Lung (tissue), 12 donors: Measurements from ENCODE around the gene SH3TC1. TPM values are rescaled to one million over a fixed set of nuclear protein-coding genes. Genes with fewer than 3 reads are reported as not detected.

Source experiments
- ATAC-seq: fragments of 200-7000 bp; cut with Tn5 transposase; one replicate; pipeline ENCODE4 v1.9.1; 2020; ENCODE audit warnings: moderate number of reproducible peaks; ENCODE audit not compliant: insufficient read depth, low FRiP score
- DNase-seq, 3 donors: peaks; one replicate each; pipeline ENCODE4 v3.0.0-alpha.2; 2013 to 2017
- H3K27ac ChIP-seq, 2 donors: one replicate each; pipeline ENCODE4 v1.5.1; 2013; ENCODE audit warnings: mild to moderate bottlenecking in 2 of 2, moderate library complexity in 2 of 2, control low read depth in 1 of 2, inconsistent platforms in 1 of 2, low read depth in 1 of 2, low read length in 1 of 2
- H3K27me3 ChIP-seq, 3 donors: one replicate each; pipeline ENCODE4 v1.5.1; 2013; ENCODE audit warnings: low read length in 2 of 3; ENCODE audit not compliant: control insufficient read depth in 3 of 3, insufficient read depth in 3 of 3
- H3K36me3 ChIP-seq, 4 donors: one replicate each; pipeline ENCODE4 v1.5.1; 2013; ENCODE audit warnings: low read length in 4 of 4, mild to moderate bottlenecking in 1 of 4, moderate library complexity in 1 of 4; ENCODE audit not compliant: control insufficient read depth in 4 of 4, insufficient read depth in 4 of 4
- H3K4me1 ChIP-seq, 5 donors: one replicate each; pipeline ENCODE4 v1.5.1; 2013; ENCODE audit warnings: low read length in 5 of 5, mild to moderate bottlenecking in 2 of 5, moderate library complexity in 1 of 5; ENCODE audit not compliant: control insufficient read depth in 5 of 5, insufficient read depth in 5 of 5
- H3K4me3 ChIP-seq: one replicate; pipeline ENCODE4 v1.5.1; 2013; ENCODE audit warnings: mild to moderate bottlenecking, control low read depth, moderate library complexity
- H3K9ac ChIP-seq, 2 donors: one replicate each; pipeline ENCODE4 v1.5.1; 2013; ENCODE audit warnings: low read length in 2 of 2, control low read depth in 1 of 2; ENCODE audit not compliant: insufficient read depth in 1 of 2
- H3K9me3 ChIP-seq, 4 donors: one replicate each; pipeline ENCODE4 v1.5.1; 2013; ENCODE audit warnings: low read length in 3 of 4, mild to moderate bottlenecking in 1 of 4, moderate library complexity in 1 of 4; ENCODE audit not compliant: control insufficient read depth in 4 of 4, insufficient read depth in 3 of 4
- WGBS, 2 donors: extraction: QIAGEN DNeasy Blood & Tissue Kit; methylation state at CpG; one replicate each; pipeline ENCODE4 v1.1.7; 2013; 5-methylcytosine and 5-hydroxymethylcytosine counted together
- polyA plus RNA-seq, 2 donors: library from polyadenylated mRNA; stranded (reverse); fragments of 200-250 nt; gene quantifications; one replicate each; pipeline ENCODE4 v1.2.1, GENCODE V29; 2013
- total RNA-seq, 2 donors: library from RNA; depleted of rRNA in 1 of 2; stranded (reverse); fragments of >200 nt in 1 of 2; gene quantifications; one replicate each; pipeline ENCODE4 v1.2.1, GENCODE V29; 2014 to 2021
- TF ChIP-seq, protein P1 (sequence below): IDR thresholded peaks from 2 replicates; pipeline ENCODE4 v1.5.1; 2012; ENCODE audit warnings: mild to moderate bottlenecking; ENCODE audit errors: control extremely low read depth, extremely low read depth
- donor health status: control.
- donor health status: control.
- donor health status: Bipolar disorder and iron deficiency.
- donor health status: healthy.
- donor health status: DM: yes; HTN: yes; CAD: no.

Gene SH3TC1
- total and polyA plus RNA-seq, 4 donors, result 21.4 to 67.3 (median 38.1) TPM

DNA sequence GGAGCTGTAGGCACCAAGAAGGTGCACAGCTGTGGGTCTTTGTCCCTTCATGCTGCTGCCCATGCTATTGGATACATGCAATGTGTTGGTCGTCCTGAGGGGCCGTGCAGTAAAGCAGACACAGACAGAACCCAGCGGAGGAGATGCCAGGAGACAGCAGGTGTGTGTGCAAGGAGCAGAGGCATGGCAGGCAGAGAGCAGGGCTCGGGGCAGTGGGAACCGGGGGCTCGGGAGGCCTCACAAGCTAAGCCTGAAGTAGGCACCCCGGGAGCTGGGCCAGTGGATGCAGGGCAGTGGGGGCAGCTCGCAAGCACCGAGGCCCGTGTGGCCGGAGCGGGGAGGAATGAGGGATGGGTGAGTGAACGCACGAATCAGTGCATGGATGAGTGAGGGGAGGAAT is 83.7 kb downstream of the SH3TC1 start:
- no peak for ATAC-seq
- Histone ChIP-seq H3K36me3 (no peaks in the 10 kb centered on the region), H3K9me3 (no peaks in the 10 kb centered on the region), H3K9ac (no peak overlapping the region), H3K4me1 (peaks cover 0 to 32% (median 8%) of the 10 kb centered on the region in 5 donors), H3K27ac (no peak overlapping the region), H3K27me3 (no peaks in the 10 kb centered on the region), H3K4me3 (no peak overlapping the region)
- WGBS, 2 donors, result 87 to 91% methylated on average over 14 of the region's 14 CpGs
- TF ChIP-seq, protein P1, sequence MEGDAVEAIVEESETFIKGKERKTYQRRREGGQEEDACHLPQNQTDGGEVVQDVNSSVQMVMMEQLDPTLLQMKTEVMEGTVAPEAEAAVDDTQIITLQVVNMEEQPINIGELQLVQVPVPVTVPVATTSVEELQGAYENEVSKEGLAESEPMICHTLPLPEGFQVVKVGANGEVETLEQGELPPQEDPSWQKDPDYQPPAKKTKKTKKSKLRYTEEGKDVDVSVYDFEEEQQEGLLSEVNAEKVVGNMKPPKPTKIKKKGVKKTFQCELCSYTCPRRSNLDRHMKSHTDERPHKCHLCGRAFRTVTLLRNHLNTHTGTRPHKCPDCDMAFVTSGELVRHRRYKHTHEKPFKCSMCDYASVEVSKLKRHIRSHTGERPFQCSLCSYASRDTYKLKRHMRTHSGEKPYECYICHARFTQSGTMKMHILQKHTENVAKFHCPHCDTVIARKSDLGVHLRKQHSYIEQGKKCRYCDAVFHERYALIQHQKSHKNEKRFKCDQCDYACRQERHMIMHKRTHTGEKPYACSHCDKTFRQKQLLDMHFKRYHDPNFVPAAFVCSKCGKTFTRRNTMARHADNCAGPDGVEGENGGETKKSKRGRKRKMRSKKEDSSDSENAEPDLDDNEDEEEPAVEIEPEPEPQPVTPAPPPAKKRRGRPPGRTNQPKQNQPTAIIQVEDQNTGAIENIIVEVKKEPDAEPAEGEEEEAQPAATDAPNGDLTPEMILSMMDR, result no peak
- no peak for DNase-seq

DNA sequence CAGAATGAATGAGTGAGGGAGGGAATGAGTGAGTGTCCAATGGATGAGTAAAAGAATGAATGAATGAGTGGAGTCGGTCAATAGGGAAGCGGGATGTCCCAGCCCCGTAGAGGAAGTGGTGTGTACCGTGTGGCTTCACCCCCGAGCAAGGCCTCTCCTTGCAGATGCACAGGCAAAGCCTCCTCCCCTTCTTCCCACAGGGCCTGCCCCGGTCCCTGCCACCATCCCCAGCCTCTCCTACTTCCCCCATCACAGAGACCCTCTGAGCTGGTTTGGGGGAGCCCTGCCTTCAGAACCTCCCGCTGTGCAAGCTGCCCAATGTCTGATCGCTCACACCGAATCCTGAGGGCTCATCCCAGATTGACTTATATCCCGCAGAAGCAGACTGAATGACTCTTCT is 84.1 kb downstream of the SH3TC1 start:
- Histone ChIP-seq H3K36me3 (no peaks in the 10 kb centered on the region), H3K9ac (no peak overlapping the region), H3K27ac (no peak overlapping the region), H3K4me1 (peaks cover 0 to 27% (median 8%) of the 10 kb centered on the region in 5 donors), H3K27me3 (no peaks in the 10 kb centered on the region), H3K9me3 (no peaks in the 10 kb centered on the region), H3K4me3 (no peak overlapping the region)
- ATAC-seq (no peak), DNase-seq (no peak)
- TF ChIP-seq, protein P1, result no peak
- 56 to 72% methylated on average over 10 of the region's 10 CpGs for WGBS, 2 donors

DNA sequence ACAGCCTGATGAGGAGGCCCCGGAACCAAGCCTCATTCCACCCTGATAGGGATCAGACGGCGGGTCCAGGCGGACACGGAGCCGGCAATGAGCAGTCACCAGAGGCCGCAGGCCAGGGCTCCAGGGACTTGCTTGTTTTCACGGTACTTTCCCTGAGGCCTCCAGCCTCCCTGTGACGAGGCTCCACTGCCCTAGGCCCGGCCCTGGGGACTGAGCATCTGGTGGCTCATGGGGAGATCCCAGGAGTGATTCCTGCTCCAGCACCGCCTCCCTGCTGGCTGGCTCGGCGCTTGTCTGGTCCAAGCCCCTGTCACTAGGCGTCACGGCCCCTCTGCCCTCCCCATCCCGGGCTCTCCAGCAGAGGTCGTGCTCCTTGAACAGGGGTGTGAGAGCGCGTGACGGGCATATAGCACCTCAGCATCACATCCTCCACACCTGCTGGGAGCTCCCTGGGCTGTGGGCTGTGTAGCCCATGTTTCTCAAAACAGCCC is 84.6 kb downstream of the SH3TC1 start:
- ATAC-seq (no peak), DNase-seq (no peak)
- Histone ChIP-seq H3K36me3 (no peaks in the 10 kb centered on the region), H3K9ac (no peak overlapping the region), H3K9me3 (no peaks in the 10 kb centered on the region), H3K4me1 (peaks cover 0 to 22% (median 5%) of the 10 kb centered on the region in 5 donors), H3K4me3 (no peak overlapping the region), H3K27me3 (no peaks in the 10 kb centered on the region), H3K27ac (no peak overlapping the region)
- TF ChIP-seq, protein P1, result no peak
- WGBS, 2 donors, result 81 to 84% methylated on average over 20 of the region's 20 CpGs

DNA sequence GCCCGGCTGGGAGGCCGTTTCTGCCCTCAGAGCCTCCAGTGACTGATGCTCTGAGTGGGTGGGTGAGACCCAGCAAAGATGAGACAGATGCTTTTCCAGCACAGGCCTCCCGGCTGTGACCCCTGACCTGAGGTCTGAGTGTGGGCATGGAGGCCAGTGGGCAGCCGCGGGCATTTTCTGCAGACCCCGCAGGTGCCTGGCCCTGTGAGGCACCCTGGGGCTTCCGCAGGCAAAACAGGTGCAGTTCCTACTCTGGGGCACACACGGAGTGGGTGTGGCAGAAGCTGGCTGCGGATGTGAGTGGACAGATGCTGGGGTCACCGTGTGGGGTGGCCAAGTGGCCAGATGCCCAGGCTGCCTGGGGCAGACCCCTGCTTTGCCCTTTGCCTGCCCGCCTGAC is 85.3 kb downstream of the SH3TC1 start:
- no peak for ATAC-seq
- H3K27ac ChIP-seq, result no peak overlapping the region
- no peaks in the 10 kb centered on the region for H3K27me3 ChIP-seq
- no peak overlapping the region for H3K4me3 ChIP-seq
- no peak for DNase-seq
- WGBS, 2 donors, result 79 to 90% methylated on average over 11 of the region's 11 CpGs
- H3K36me3 ChIP-seq, result no peaks in the 10 kb centered on the region
- TF ChIP-seq, protein P1, result no peak
- H3K9me3 ChIP-seq, result no peaks in the 10 kb centered on the region
- H3K9ac ChIP-seq, result no peak overlapping the region
- peaks cover 0 to 15% (median 3%) of the 10 kb centered on the region in 5 donors for H3K4me1 ChIP-seq
